NB4 (cell line): ENCODE data around the gene AKR7A3.

ENCODE experiments used
- CTCF ChIP-seq: IDR thresholded peaks from one replicate; pipeline ENCODE4 v1.5.1; 2012; ENCODE audit warnings: low read depth, low read length
- MAX ChIP-seq: IDR thresholded peaks from 2 replicates; pipeline ENCODE4 v1.6.1; 2011; ENCODE audit warnings: low read depth, low read length
- POLR2A ChIP-seq: IDR thresholded peaks from 2 replicates; pipeline ENCODE4 v1.6.1; 2011; ENCODE audit warnings: mild to moderate bottlenecking; ENCODE audit not compliant: insufficient read length; ENCODE audit errors: extremely low read depth

- TF ChIP-seq CTCF: no peak
- TF ChIP-seq POLR2A: no peak
- TF ChIP-seq MAX: no peak
These were observed 22.3 kb upstream of the AKR7A3 start for GRCh38 chr1:19310720-19311502.
